SU-DHL-6 (cell line): ENCODE data around the gene SLC35B2.

Experiments used
- H2AFZ ChIP-seq: fragments of 200-600 bp; sonication (generic); 2 replicates; pipeline ENCODE4 v1.6.1; 2014; ENCODE audit warnings: low read depth, mild to moderate bottlenecking, moderate library complexity, mixed read lengths, antibody characterized with exemption, low read length; ENCODE audit not compliant: severe bottlenecking
- H3F3A ChIP-seq: fragments of 200-600 bp; shearing (Covaris generic); 2 replicates; pipeline ENCODE4 v1.6.0; 2016; ENCODE audit warnings: antibody characterized with exemption, mild to moderate bottlenecking; ENCODE audit not compliant: insufficient read depth
- H3K27ac ChIP-seq: fragments of 200-600 bp; sonication (generic); 2 replicates; pipeline ENCODE4 v1.5.1; 2016; ENCODE audit warnings: low read depth, mild to moderate bottlenecking, low read length, moderate library complexity, mixed read lengths
- H3K27me3 ChIP-seq: fragments of 200-600 bp; sonication (generic), shearing (Covaris generic); 2 replicates; pipeline ENCODE4 v1.6.0; 2014; ENCODE audit warnings: mild to moderate bottlenecking, low read length
- H3K36me3 ChIP-seq: fragments of 200-600 bp; sonication (generic); 2 replicates; pipeline ENCODE4 v1.6.1; 2014; ENCODE audit warnings: mild to moderate bottlenecking, low read length, mixed read lengths
- H3K4me2 ChIP-seq: fragments of 300-600, 200-600 bp; shearing (Covaris generic), sonication (generic); 2 replicates; pipeline ENCODE4 v1.6.0; 2014; ENCODE audit warnings: low read length, low read depth, mild to moderate bottlenecking; ENCODE audit not compliant: poor library complexity, severe bottlenecking
- H3K4me3 ChIP-seq: fragments of 200-600 bp; sonication (generic); 2 replicates; pipeline ENCODE4 v1.5.1; 2014; ENCODE audit warnings: antibody characterized with exemption, low read length, mild to moderate bottlenecking, mixed read lengths; ENCODE audit not compliant: insufficient read depth, poor library complexity, severe bottlenecking
- H3K79me2 ChIP-seq: fragments of 200-600 bp; sonication (generic); 2 replicates; pipeline ENCODE4 v1.6.1; 2014; ENCODE audit warnings: mild to moderate bottlenecking, low read length, moderate library complexity; ENCODE audit not compliant: insufficient read depth
- H3K9ac ChIP-seq: fragments of 200-600 bp; sonication (generic); 2 replicates; pipeline ENCODE4 v1.7.0; 2014; ENCODE audit warnings: mild to moderate bottlenecking, low read length
- H3K9me2 ChIP-seq: fragments of 200-600 bp; sonication (generic); replicated peaks from 2 replicates; pipeline ENCODE4 v1.6.1; 2014; ENCODE audit warnings: low read length; ENCODE audit not compliant: insufficient read depth
- H3K9me3 ChIP-seq: fragments of 200-600 bp; sonication (generic); 2 replicates; pipeline ENCODE4 v1.6.1; 2014; ENCODE audit warnings: low read length, mixed read lengths; ENCODE audit not compliant: insufficient read depth
- H4K20me1 ChIP-seq: fragments of 200-600 bp; sonication (generic); 2 replicates; pipeline ENCODE4 v1.6.1; 2014; ENCODE audit warnings: low read depth, mild to moderate bottlenecking, antibody characterized with exemption, low read length, moderate library complexity, mixed read lengths
- CTCF ChIP-seq: fragments of 200-600 bp; sonication (generic); IDR thresholded peaks from one replicate; pipeline ENCODE4 v1.5.1; 2017; ENCODE audit warnings: antibody characterized with exemption, mild to moderate bottlenecking, low read length, moderate library complexity; ENCODE audit not compliant: insufficient read depth, poor library complexity, severe bottlenecking
- EZH2phosphoT487 ChIP-seq: fragments of 200-600 bp; sonication (generic), shearing (Covaris generic); conservative IDR thresholded peaks from 2 replicates; pipeline ENCODE4 v1.6.1; 2018; ENCODE audit warnings: mild to moderate bottlenecking, antibody characterized with exemption, low read length, moderate library complexity, mixed read lengths

The SLC35B2 gene

GRCh38 chr6:44265007-44265721 is 7.8 kb upstream of the SLC35B2 start, which contains the start of gene NFKBIE:
TSS of gene NFKBIE (minus strand) at chr6:44265551. CDS start at chr6:44265346, 205 bp downstream.
- Histone ChIP-seq H3K79me2 (peaks cover 29% of the 10 kb centered on the region), H3K4me2 (peak within 1 kb of the TSS; percentile 91), H3F3A (peaks cover 44% of the 10 kb centered on the region), H3K4me3 (peak within 1 kb of the TSS; percentile 78), H3K9me2 (no peaks in the 10 kb centered on the region), H3K36me3 (no peaks in the 10 kb centered on the region), H3K9ac (peak within 1 kb of the TSS; percentile 80), H3K27me3 (no peaks in the 10 kb centered on the region), H3K9me3 (no peaks in the 10 kb centered on the region), H2AFZ (peak within 1 kb of the TSS; percentile 29), H4K20me1 (no peaks in the 10 kb centered on the region), H3K27ac (peak within 1 kb of the TSS; percentile 86)
- TF ChIP-seq EZH2phosphoT487, result no peak
- TF ChIP-seq CTCF, result peak; percentile 90

- H3K9me2 ChIP-seq, result no peaks in the 10 kb centered on the region
- no peaks in the 10 kb centered on the region for H3K9me3 ChIP-seq
- peak overlapping the region; percentile 86 for H3K27ac ChIP-seq
- no peaks in the 10 kb centered on the region for H3K36me3 ChIP-seq
- H4K20me1 ChIP-seq, result no peaks in the 10 kb centered on the region
- peaks cover 29% of the 10 kb centered on the region for H3K79me2 ChIP-seq
- H3K27me3 ChIP-seq, result no peaks in the 10 kb centered on the region
- TF ChIP-seq EZH2phosphoT487 (no peak), CTCF (no peak)
- peak overlapping the region; percentile 80 for H3K9ac ChIP-seq
- peak overlapping the region; percentile 29 for H2AFZ ChIP-seq
- peak overlapping the region; percentile 91 for H3K4me2 ChIP-seq
- peak overlapping the region; percentile 78 for H3K4me3 ChIP-seq
- peaks cover 36% of the 10 kb centered on the region for H3F3A ChIP-seq
These were observed 7.1 kb upstream of the SLC35B2 start for GRCh38 chr6:44264154-44265006.

GRCh38 chr6:44263354-44264100 is 6.2 kb upstream of the SLC35B2 start:
- peak overlapping the region; percentile 80 for H3K9ac ChIP-seq
- no peak overlapping the region for H2AFZ ChIP-seq
- H3K27me3 ChIP-seq, result no peaks in the 10 kb centered on the region
- peak overlapping the region; percentile 91 for H3K4me2 ChIP-seq
- H3K9me2 ChIP-seq, result no peaks in the 10 kb centered on the region
- peaks cover 41% of the 10 kb centered on the region for H3F3A ChIP-seq
- TF ChIP-seq EZH2phosphoT487 (no peak), CTCF (no peak)
- H3K79me2 ChIP-seq, result peaks cover 29% of the 10 kb centered on the region
- H4K20me1 ChIP-seq, result no peaks in the 10 kb centered on the region
- H3K9me3 ChIP-seq, result no peaks in the 10 kb centered on the region
- no peaks in the 10 kb centered on the region for H3K36me3 ChIP-seq
- peak overlapping the region; percentile 86 for H3K27ac ChIP-seq
- H3K4me3 ChIP-seq, result peak overlapping the region; percentile 78
